K562 (cell line): ENCODE data around the gene IQCF6. TPM values are rescaled to one million over a fixed set of nuclear protein-coding genes. Genes with fewer than 3 reads are reported as not detected.
"Not testable (repeated sequence)": the region's sequence is repeated elsewhere in the genome, so short reads cannot be mapped to it uniquely, and the experiment has no call there.

ENCODE experiments used
- ATAC-seq: fragments of 200-7000 bp; cut with Tn5 transposase; 3 replicates; pipeline ENCODE4 v1.9.1; 2020; ENCODE audit warnings: moderate library complexity
- BruUV-seq: library from RNA; stranded (reverse); fragments of 400-500 nt; replicated peaks from 2 replicates; lab custom pipeline; 2021; lab: Mats Ljungman, UMichigan
- CTCF ChIA-PET: fragments of 300-600 bp; formaldehyde crosslinking; extraction: SDS; loops from one replicate; lab custom pipeline; 2021; ENCODE audit warnings: low intra/inter-chr PET ratio; lab: Yijun Ruan, JAX
- POLR2A ChIA-PET: fragments of 300-600, 350-650 bp; sonication (Branson Sonifier 250); formaldehyde crosslinking; extraction: SDS; loops from one replicate; lab custom pipeline; 2021; ENCODE audit warnings: antibody characterized with exemption, inconsistent platforms; lab: Yijun Ruan, JAX
- DNase-seq, 4 experiments: peaks; one replicate each; pipeline versions ENCODE4 v3.0.0 to v3.0.0-alpha.2; 2011 to 2018; ENCODE audit warnings: low spot score in 3 of 4, mixed read lengths in 3 of 4; ENCODE audit errors: extremely low read depth in 1 of 4
- FAIRE-seq: peaks from 2 replicates; lab custom pipeline; 2011; peaks lifted over from hg19 to GRCh38; lab: Jason Lieb, UNC
- H2AFZ ChIP-seq: 2 replicates; pipeline ENCODE4 v1.6.0; 2011; ENCODE audit warnings: low read depth, low read length, control low read depth, inconsistent platforms
- H3K27ac ChIP-seq: fragments of 200-600 bp; 3 replicates; pipeline ENCODE4 v1.8.0; 2011; ENCODE audit warnings: low read depth, mild to moderate bottlenecking, control low read depth, inconsistent platforms, low read length, moderate library complexity, mixed read lengths; ENCODE audit errors: extremely low read depth
- H3K27me3 ChIP-seq, 2 experiments: fragments of 300-600 bp in 1 of 2; 2 replicates in 1 of 2; 3 replicates in 1 of 2; pipeline versions ENCODE4 v1.6.0 to v1.8.0; 2011; ENCODE audit warnings: inconsistent platforms in 2 of 2, low read length in 2 of 2, mild to moderate bottlenecking in 1 of 2, mixed read lengths in 1 of 2, moderate library complexity in 1 of 2; ENCODE audit not compliant: control insufficient read depth in 2 of 2, insufficient read depth in 2 of 2
- H3K36me3 ChIP-seq: fragments of 300-600 bp; 3 replicates; pipeline ENCODE4 v1.8.0; 2011; ENCODE audit warnings: mild to moderate bottlenecking, low read length, inconsistent platforms; ENCODE audit not compliant: control insufficient read depth, insufficient read depth
- H3K4me1 ChIP-seq, 2 experiments: fragments of 200-600 bp in 1 of 2; replicated peaks in 1 of 2; 2 replicates in 1 of 2; 3 replicates in 1 of 2; pipeline versions ENCODE4 v1.5.1 to v1.8.0; 2011; ENCODE audit warnings: inconsistent platforms in 2 of 2, low read length in 2 of 2, mild to moderate bottlenecking in 1 of 2, mixed read lengths in 1 of 2, moderate library complexity in 1 of 2; ENCODE audit not compliant: control insufficient read depth in 2 of 2, insufficient read depth in 2 of 2
- H3K4me2 ChIP-seq: 2 replicates; pipeline ENCODE4 v1.6.1; 2011; ENCODE audit warnings: low read length, control low read depth, inconsistent platforms, mixed read lengths; ENCODE audit not compliant: insufficient read depth
- H3K4me3 ChIP-seq: fragments of 200-600 bp; sonication (generic), shearing (Covaris generic); 2 replicates; pipeline ENCODE4 v1.5.1; 2016; ENCODE audit warnings: control low read depth, inconsistent platforms
- H3K79me2 ChIP-seq: fragments of 200-600 bp; 3 replicates; pipeline ENCODE4 v1.8.0; 2011; ENCODE audit warnings: low read length, inconsistent platforms; ENCODE audit not compliant: control insufficient read depth, insufficient read depth
- H3K9ac ChIP-seq, 2 experiments: 2 replicates each; pipeline versions ENCODE4 v1.6.0 to v1.6.1; 2011; ENCODE audit warnings: low read depth in 2 of 2, low read length in 2 of 2, control low read depth in 1 of 2, inconsistent platforms in 1 of 2, mild to moderate bottlenecking in 1 of 2, mixed read lengths in 1 of 2; ENCODE audit not compliant: insufficient read depth in 1 of 2
- H3K9me1 ChIP-seq: one replicate; pipeline ENCODE4 v1.6.0; 2011; ENCODE audit warnings: inconsistent platforms, mild to moderate bottlenecking, low read length, moderate library complexity; ENCODE audit not compliant: control insufficient read depth, insufficient read depth
- H3K9me3 ChIP-seq: replicated peaks from 2 replicates; pipeline ENCODE4 v1.5.1; 2011; ENCODE audit warnings: low read depth, low read length, inconsistent platforms; ENCODE audit not compliant: control insufficient read depth, insufficient read depth
- H4K20me1 ChIP-seq: replicated peaks from 2 replicates; pipeline ENCODE4 v1.6.1; 2011; ENCODE audit warnings: low read length, inconsistent platforms, mixed read lengths; ENCODE audit not compliant: control insufficient read depth, insufficient read depth
- ASH1L ChIP-seq: fragments of 450-650 bp; IDR thresholded peaks from 2 replicates; pipeline ENCODE4 v1.6.1; 2018; ENCODE audit warnings: borderline replicate concordance, mild to moderate bottlenecking, low read depth; ENCODE audit not compliant: partially characterized antibody
- CCNT2 ChIP-seq: IDR thresholded peaks from 2 replicates; pipeline ENCODE4 v1.6.1; 2011; ENCODE audit warnings: borderline replicate concordance, low read depth, mild to moderate bottlenecking, moderate library complexity, mixed read lengths, low read length; ENCODE audit not compliant: insufficient read length; ENCODE audit errors: extremely low read depth
- FOS ChIP-seq: IDR thresholded peaks from 3 replicates; pipeline ENCODE4 v1.6.1; 2011; ENCODE audit not compliant: insufficient read length; ENCODE audit errors: extremely low read depth
- NFYB ChIP-seq: IDR thresholded peaks from 2 replicates; pipeline ENCODE4 v1.6.1; 2011; ENCODE audit warnings: mild to moderate bottlenecking, moderate library complexity; ENCODE audit not compliant: insufficient read length; ENCODE audit errors: extremely low read depth
- SRF ChIP-seq, 2 experiments: fragments of 250-450, 450-650 bp in 1 of 2; sonication (Bioruptor Pico) in 1 of 2; sonication (generic) in 1 of 2; formaldehyde crosslinking; IDR thresholded peaks; 2 replicates each; pipeline versions ENCODE4 v1.5.0 to v1.5.1; 2020 to 2022; ENCODE audit warnings: mild to moderate bottlenecking in 1 of 2, missing genetic modification reagents in 1 of 2
- ZC3H4 ChIP-seq: sonication (generic); formaldehyde crosslinking; IDR thresholded peaks from 2 replicates; pipeline ENCODE4 v1.9.0; 2021; ENCODE audit warnings: missing genetic modification reagents, borderline replicate concordance
- WGBS: fragments of 100-300 bp; shearing (Covaris generic); methylation state at CpG from one replicate; pipeline ENCODE4 v1.1.6; 2016; ENCODE audit warnings: low coverage, mixed read lengths; ENCODE audit not compliant: insufficient coverage; ENCODE audit errors: missing lambda C conversion rate; 5-methylcytosine and 5-hydroxymethylcytosine counted together
- in situ Hi-C: fragments of 300-500 bp; cut with MboI; formaldehyde crosslinking; loops from 4 replicates; pipeline ENCODE4 v1.15.0; 2018; ENCODE audit warnings: inconsistent platforms, mixed read lengths
- intact Hi-C: fragments of 100-400 bp; cut with micrococcal nuclease; formaldehyde crosslinking; loops from 2 replicates; pipeline ENCODE4 v1.14.2; 2022
- polyA plus RNA-seq, 8 experiments: library from polyadenylated mRNA; depleted of rRNA in 4 of 8; stranded (reverse) in 5 of 8; unstranded in 3 of 8; fragments of >200 nt; fragmentation: Nextera tagmentation in 2 of 8; fragmentation: Illumina TruSeq in 1 of 8; extraction: Ambion mirVana in 2 of 8; extraction: Trizol in 1 of 8; gene quantifications; 2 replicates each; pipeline versions ENCODE4 v1.2.1 to v1.2.3, GENCODE V29; 2011 to 2014; ENCODE audit warnings: inconsistent platforms in 1 of 8, missing spikeins in 1 of 8
- total RNA-seq, 7 experiments: library from RNA; depleted of rRNA in 6 of 7; stranded (reverse); fragments of >200 nt in 6 of 7; fragmentation: Illumina TruSeq in 2 of 7; extraction: Trizol in 2 of 7; gene quantifications; 2 replicates each; pipeline versions ENCODE4 v1.2.1 to v1.2.3, GENCODE V29; 2011 to 2021; ENCODE audit warnings: low replicate concordance in 1 of 7

IQCF6 gene
- total and polyA plus RNA-seq, 9 of the 15 experiments (the other 6 are each of a cell fraction or from before 2014, with no cell fraction given) = not detected

GRCh38 chr3:51742320-51742719 lies 36.7 kb downstream of the IQCF6 start:
- H3K9me1 ChIP-seq, H3K27ac ChIP-seq, H3K4me1 ChIP-seq, H3K9ac ChIP-seq, in situ Hi-C loops, CTCF ChIA-PET, H3K27me3 ChIP-seq, H3K79me2 ChIP-seq, H3K36me3 ChIP-seq, FAIRE-seq, DNase-seq, POLR2A ChIA-PET, H4K20me1 ChIP-seq, intact Hi-C loops, BruUV-seq, H3K9me3 ChIP-seq: not testable (repeated sequence)
- WGBS = 11% methylated on average over 3 of the region's 3 CpGs
- peak overlapping the region; percentile 26; the same call in 1 of the 2 replicates for H3K4me3 ChIP-seq
- H2AFZ ChIP-seq = peak overlapping the region; percentile 62; the same call in 1 of the 2 replicates
- H3K4me2 ChIP-seq = peak overlapping the region; percentile 55; the same call in 1 of the 2 replicates
- peak; percentile 66 for ATAC-seq
- TF ChIP-seq SRF (CRISPR knock-in tag; IDR thresholded peaks at IDR 0.05) = peak in 1 of 2 experiments; percentile 59; a peak in 1 of 4 replicates
- peak; percentile 24 for TF ChIP-seq ASH1L
- TF ChIP-seq FOS = peak; percentile 36
- peak; percentile 41 for TF ChIP-seq NFYB

GRCh38 chr3:51739110-51739509 lies 39.9 kb downstream of the IQCF6 start:
- WGBS = 3% methylated on average over 4 of the region's 4 CpGs
- no peaks in the 10 kb centered on the region for H3K27me3 ChIP-seq
- in situ Hi-C loops = no loop called here
- H3K4me1 ChIP-seq = no peaks in the 10 kb centered on the region
- no peaks in the 10 kb centered on the region for H3K79me2 ChIP-seq
- no peak overlapping the region for H3K9ac ChIP-seq
- ChIA-PET POLR2A (no interaction called here), CTCF (no interaction called here)
- no peak overlapping the region for H2AFZ ChIP-seq
- DNase-seq (no peak), ATAC-seq (no peak), FAIRE-seq (no peak)
- no peaks in the 10 kb centered on the region for H3K36me3 ChIP-seq
- H3K4me2 ChIP-seq = no peak overlapping the region
- no peak overlapping the region for H3K27ac ChIP-seq
- no peaks in the 10 kb centered on the region for H3K9me1 ChIP-seq
- no peaks in the 10 kb centered on the region for H3K9me3 ChIP-seq
- H4K20me1 ChIP-seq = no peaks in the 10 kb centered on the region
- intact Hi-C loops = no loop called here
- BruUV-seq = no TSS peak
- no peak overlapping the region for H3K4me3 ChIP-seq
- TF ChIP-seq ZC3H4 (CRISPR knock-in tag) (no peak), CCNT2 (no peak)
